Motor neuron (in vitro differentiated cells): ENCODE measurements around the gene SERF1A. TPM values are rescaled to one million over a fixed set of nuclear protein-coding genes. Genes with fewer than 3 reads are reported as not detected.

Experiments
- total RNA-seq, 8 experiments: library from RNA; unstranded; fragments of 300-600 nt; gene quantifications; 2 replicates each; pipeline versions ENCODE4 v1.2.3 to v1.2.4, GENCODE V29; 2022

The SERF1A gene
- total RNA-seq, 8 experiments from 2014 or later: 5.2 to 17.9 (median 14.0) TPM

Other genes with a start within 250 kb of the SERF1A start
- gene SMN1, start 24.4 kb downstream of the SERF1A start, total RNA-seq: 10 to 100 TPM; 42.0 to 71.8 (median 54.6) TPM
- 10 to 100 TPM in 5 of 8 experiments, 1 to 10 TPM in 3; 8.7 to 76.6 (median 12.0) TPM for gene NAIP, start 124.7 kb downstream of the SERF1A start, total RNA-seq
- 10 to 100 TPM; 22.4 to 52.3 (median 28.7) TPM for gene GTF2H2, start 167.0 kb downstream of the SERF1A start, total RNA-seq